Astrocyte (in vitro differentiated cells and primary cell): ENCODE data around the gene IRGC. TPM values are rescaled to one million over a fixed set of nuclear protein-coding genes. Genes with fewer than 3 reads are reported as not detected.

Experiments
- DNase-seq: peaks from one replicate; pipeline ENCODE4 v3.0.0-alpha.2; 2010; ENCODE audit warnings: low read depth
- FAIRE-seq: peaks from 2 replicates; lab custom pipeline; 2011; peaks lifted over from hg19 to GRCh38; lab: Jason Lieb, UNC
- H2AFZ ChIP-seq: 2 replicates; pipeline ENCODE4 v1.6.0; 2012; ENCODE audit warnings: low read depth, low read length, inconsistent platforms
- H3K27ac ChIP-seq: 2 replicates; pipeline ENCODE4 v1.5.1; 2011; ENCODE audit warnings: low read depth, low read length, inconsistent platforms
- H3K27me3 ChIP-seq: 2 replicates; pipeline ENCODE4 v1.6.0; 2011; ENCODE audit warnings: low read length, inconsistent platforms; ENCODE audit not compliant: insufficient read depth
- H3K36me3 ChIP-seq: 2 replicates; pipeline ENCODE4 v1.5.1; 2011; ENCODE audit warnings: low read length, inconsistent platforms; ENCODE audit not compliant: insufficient read depth
- H3K4me1 ChIP-seq: 2 replicates; pipeline ENCODE4 v1.5.1; 2011; ENCODE audit warnings: low read length, inconsistent platforms; ENCODE audit not compliant: insufficient read depth
- H3K4me2 ChIP-seq: 2 replicates; pipeline ENCODE4 v1.6.0; 2012; ENCODE audit warnings: low read length, inconsistent platforms
- H3K4me3 ChIP-seq: 2 replicates; pipeline ENCODE4 v1.5.1; 2011; ENCODE audit warnings: low read depth, mild to moderate bottlenecking, low read length, inconsistent platforms; ENCODE audit not compliant: insufficient read depth
- H3K79me2 ChIP-seq: 2 replicates; pipeline ENCODE4 v1.6.0; 2012; ENCODE audit warnings: mild to moderate bottlenecking, low read length, inconsistent platforms; ENCODE audit not compliant: insufficient read depth
- H3K9ac ChIP-seq: 2 replicates; pipeline ENCODE4 v1.6.0; 2012; ENCODE audit warnings: mild to moderate bottlenecking, low read length, inconsistent platforms
- H3K9me3 ChIP-seq: 2 replicates; pipeline ENCODE4 v1.5.1; 2012; ENCODE audit warnings: low read depth, mild to moderate bottlenecking, low read length, inconsistent platforms; ENCODE audit not compliant: insufficient read depth
- H4K20me1 ChIP-seq: 2 replicates; pipeline ENCODE4 v1.6.0; 2012; ENCODE audit warnings: low read length, inconsistent platforms; ENCODE audit not compliant: insufficient read depth
- H3K27ac Mint-ChIP-seq: one replicate; pipeline ENCODE4 v1.8.0; 2021; ENCODE audit warnings: mild to moderate bottlenecking, mixed read lengths; ENCODE audit not compliant: unreplicated experiment
- H3K27me3 Mint-ChIP-seq: one replicate; pipeline ENCODE4 v1.8.0; 2021; ENCODE audit warnings: low read depth, mixed read lengths; ENCODE audit not compliant: unreplicated experiment
- H3K36me3 Mint-ChIP-seq: one replicate; pipeline ENCODE4 v1.8.0; 2021; ENCODE audit warnings: low read depth, mixed read lengths; ENCODE audit not compliant: unreplicated experiment
- H3K4me1 Mint-ChIP-seq: one replicate; pipeline ENCODE4 v1.8.0; 2021; ENCODE audit warnings: low read depth, mixed read lengths; ENCODE audit not compliant: unreplicated experiment
- H3K4me3 Mint-ChIP-seq: one replicate; pipeline ENCODE4 v1.8.0; 2021; ENCODE audit warnings: mild to moderate bottlenecking, moderate library complexity, mixed read lengths; ENCODE audit not compliant: unreplicated experiment
- H3K9me3 Mint-ChIP-seq: one replicate; pipeline ENCODE4 v1.8.0; 2021; ENCODE audit warnings: mild to moderate bottlenecking, mixed read lengths; ENCODE audit not compliant: unreplicated experiment
- EZH2 ChIP-seq: IDR thresholded peaks from 2 replicates; pipeline ENCODE4 v1.6.1; 2012; ENCODE audit warnings: mild to moderate bottlenecking, low read length, inconsistent platforms; ENCODE audit not compliant: insufficient read depth
- total RNA-seq: library from RNA; stranded (reverse); gene quantifications from 2 replicates; pipeline ENCODE4 v1.2.1, GENCODE V29; 2021
- TF ChIP-seq, protein P1 (sequence below): IDR thresholded peaks from 2 replicates; pipeline ENCODE4 v1.5.1; 2011; ENCODE audit warnings: low read depth, mild to moderate bottlenecking, inconsistent platforms, low read length, moderate library complexity; ENCODE audit not compliant: insufficient read depth

The IRGC gene
- total RNA-seq, 1 donor from 2014 or later = not detected

DNA sequence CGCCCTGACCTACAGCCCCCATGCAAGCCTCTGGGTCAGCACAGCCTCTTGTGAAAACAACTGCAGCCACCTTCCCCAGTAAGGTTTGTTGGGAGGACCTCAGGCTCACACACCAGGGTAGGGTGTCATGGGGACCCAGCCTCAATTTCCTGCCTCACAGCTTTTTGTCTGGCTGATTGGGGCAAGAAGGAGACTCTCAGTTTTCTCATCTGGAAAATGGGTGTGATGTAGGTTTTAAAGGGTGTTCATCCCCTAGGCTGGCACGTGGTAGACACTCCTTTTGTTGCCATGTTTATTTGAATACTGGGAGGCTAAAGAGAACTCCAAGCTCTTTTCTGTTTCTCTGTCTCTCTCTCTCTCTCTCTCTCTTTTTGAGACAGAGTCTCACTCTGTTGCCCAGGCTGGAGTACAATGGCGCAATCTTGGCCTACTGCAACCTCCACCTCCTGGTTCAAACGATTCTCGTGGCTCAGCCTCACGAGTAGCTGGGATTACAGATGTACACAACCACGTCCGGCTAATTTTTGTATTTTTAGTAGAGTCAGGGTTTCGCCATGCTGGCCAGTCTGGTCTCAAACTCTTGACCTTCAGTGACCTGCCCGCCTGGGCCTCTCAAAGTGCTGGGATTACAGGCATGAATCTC lies 27.7 kb upstream of the IRGC start:
- H3K4me1 Mint-ChIP-seq = peaks cover 5% of the 10 kb centered on the region
- Histone ChIP-seq H3K9ac (no peak overlapping the region), H3K36me3 (no peaks in the 10 kb centered on the region), H4K20me1 (no peaks in the 10 kb centered on the region), H3K4me2 (no peak overlapping the region), H3K4me1 (peaks cover 14% of the 10 kb centered on the region), H3K9me3 (peaks cover 13% of the 10 kb centered on the region), H3K27ac (no peak overlapping the region), H3K79me2 (no peaks in the 10 kb centered on the region), H2AFZ (no peak overlapping the region), H3K4me3 (no peak overlapping the region), H3K27me3 (no peaks in the 10 kb centered on the region)
- DNase-seq (no peak), FAIRE-seq (no peak)
- peaks cover 19% of the 10 kb centered on the region for H3K9me3 Mint-ChIP-seq
- H3K4me3 Mint-ChIP-seq = no peak overlapping the region
- peaks cover 3% of the 10 kb centered on the region for H3K36me3 Mint-ChIP-seq
- H3K27me3 Mint-ChIP-seq = peaks cover 12% of the 10 kb centered on the region
- H3K27ac Mint-ChIP-seq = no peak overlapping the region
- TF ChIP-seq, protein P1, sequence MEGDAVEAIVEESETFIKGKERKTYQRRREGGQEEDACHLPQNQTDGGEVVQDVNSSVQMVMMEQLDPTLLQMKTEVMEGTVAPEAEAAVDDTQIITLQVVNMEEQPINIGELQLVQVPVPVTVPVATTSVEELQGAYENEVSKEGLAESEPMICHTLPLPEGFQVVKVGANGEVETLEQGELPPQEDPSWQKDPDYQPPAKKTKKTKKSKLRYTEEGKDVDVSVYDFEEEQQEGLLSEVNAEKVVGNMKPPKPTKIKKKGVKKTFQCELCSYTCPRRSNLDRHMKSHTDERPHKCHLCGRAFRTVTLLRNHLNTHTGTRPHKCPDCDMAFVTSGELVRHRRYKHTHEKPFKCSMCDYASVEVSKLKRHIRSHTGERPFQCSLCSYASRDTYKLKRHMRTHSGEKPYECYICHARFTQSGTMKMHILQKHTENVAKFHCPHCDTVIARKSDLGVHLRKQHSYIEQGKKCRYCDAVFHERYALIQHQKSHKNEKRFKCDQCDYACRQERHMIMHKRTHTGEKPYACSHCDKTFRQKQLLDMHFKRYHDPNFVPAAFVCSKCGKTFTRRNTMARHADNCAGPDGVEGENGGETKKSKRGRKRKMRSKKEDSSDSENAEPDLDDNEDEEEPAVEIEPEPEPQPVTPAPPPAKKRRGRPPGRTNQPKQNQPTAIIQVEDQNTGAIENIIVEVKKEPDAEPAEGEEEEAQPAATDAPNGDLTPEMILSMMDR = no peak
- no peak for TF ChIP-seq EZH2

DNA sequence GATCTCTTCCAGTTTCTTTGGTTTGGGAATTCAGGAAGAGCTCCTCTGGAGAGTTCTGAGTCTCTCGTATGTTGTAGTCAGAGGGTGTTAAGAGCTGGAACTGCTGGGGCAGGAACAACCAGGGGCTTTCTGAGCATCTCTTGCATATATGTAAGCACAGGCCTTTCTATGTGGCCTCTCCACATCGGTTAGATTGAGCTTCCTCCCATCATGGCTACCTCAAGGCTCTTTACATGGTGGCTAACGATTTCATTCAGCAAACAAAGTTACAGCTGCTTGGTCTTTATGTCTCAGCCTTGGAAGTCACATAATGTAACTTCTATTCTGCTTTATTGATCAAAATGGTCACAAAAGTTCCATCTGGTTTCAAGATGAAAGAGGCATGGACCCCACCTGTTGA lies 25.4 kb upstream of the IRGC start:
- FAIRE-seq (no peak), DNase-seq (no peak)
- Histone ChIP-seq H3K4me2 (no peak overlapping the region), H3K27ac (no peak overlapping the region), H3K27me3 (peaks cover 4% of the 10 kb centered on the region), H3K36me3 (no peaks in the 10 kb centered on the region), H3K4me3 (no peak overlapping the region), H3K9me3 (peaks cover 13% of the 10 kb centered on the region), H4K20me1 (no peaks in the 10 kb centered on the region), H3K4me1 (peaks cover 14% of the 10 kb centered on the region), H3K9ac (no peak overlapping the region), H3K79me2 (no peaks in the 10 kb centered on the region), H2AFZ (no peak overlapping the region)
- Mint-ChIP-seq H3K4me3 (no peak overlapping the region), H3K36me3 (peaks cover 6% of the 10 kb centered on the region), H3K27ac (no peak overlapping the region), H3K27me3 (peaks cover 19% of the 10 kb centered on the region), H3K9me3 (peaks cover 22% of the 10 kb centered on the region), H3K4me1 (peaks cover 5% of the 10 kb centered on the region)
- TF ChIP-seq EZH2 = no peak
- TF ChIP-seq, protein P1 = no peak

DNA sequence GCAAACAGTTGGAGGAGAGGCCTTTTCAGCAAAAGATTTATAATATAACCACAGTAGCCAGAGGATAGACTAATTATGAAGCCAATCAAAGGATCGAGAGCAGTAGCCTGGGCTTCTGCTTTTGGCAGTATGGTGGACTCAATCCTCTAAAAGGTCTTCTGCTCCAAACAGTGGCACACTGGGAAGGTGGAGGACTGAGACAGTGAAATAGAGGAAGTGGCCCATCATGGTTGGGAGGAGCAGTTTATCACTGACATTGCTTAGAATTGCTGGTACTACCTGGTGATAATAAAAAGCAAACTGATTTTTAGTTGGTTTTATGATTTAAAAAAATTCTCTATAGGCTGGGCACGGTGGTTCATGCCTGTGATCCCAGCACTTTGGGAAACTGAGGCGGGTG lies 25.0 kb upstream of the IRGC start:
- H3K9me3 Mint-ChIP-seq = peaks cover 22% of the 10 kb centered on the region
- DNase-seq (no peak), FAIRE-seq (no peak)
- Histone ChIP-seq H3K9me3 (peaks cover 13% of the 10 kb centered on the region), H3K9ac (no peak overlapping the region), H3K27me3 (peaks cover 4% of the 10 kb centered on the region), H2AFZ (no peak overlapping the region), H3K79me2 (no peaks in the 10 kb centered on the region), H3K27ac (no peak overlapping the region), H4K20me1 (no peaks in the 10 kb centered on the region), H3K36me3 (no peaks in the 10 kb centered on the region), H3K4me3 (no peak overlapping the region), H3K4me1 (peaks cover 14% of the 10 kb centered on the region), H3K4me2 (no peak overlapping the region)
- H3K4me1 Mint-ChIP-seq = peaks cover 5% of the 10 kb centered on the region
- no peak overlapping the region for H3K27ac Mint-ChIP-seq
- peaks cover 6% of the 10 kb centered on the region for H3K36me3 Mint-ChIP-seq
- no peak for TF ChIP-seq EZH2
- TF ChIP-seq, protein P1 = no peak
- H3K4me3 Mint-ChIP-seq = no peak overlapping the region
- H3K27me3 Mint-ChIP-seq = peaks cover 18% of the 10 kb centered on the region
